Measurements from ENCODE around the gene YPEL2. TPM values are rescaled to one million over a fixed set of nuclear protein-coding genes. Genes with fewer than 3 reads are reported as not detected.
"Not testable (repeated sequence)": the region's sequence is repeated elsewhere in the genome, so short reads cannot be mapped to it uniquely, and the experiment has no call there.

The YPEL2 gene
- total RNA-seq, 1 donor from 2014 or later, result 55.1 TPM

GRCh38 chr17:59393742-59394410 lies 62.4 kb downstream of the YPEL2 start:
- intact Hi-C loops (cut with DNase I); DNase-seq (ENCODE audit: low spot score); ATAC-seq: not testable (repeated sequence)

- DNase-seq (ENCODE audit: low spot score), result no peak
- no peak for ATAC-seq
- intact Hi-C loops (cut with DNase I), result no loop called here
Observed at GRCh38 chr17:59396134-59396826, 64.8 kb downstream of the YPEL2 start.

GRCh38 chr17:59397316-59398073 lies 66.0 kb downstream of the YPEL2 start:
- ATAC-seq (no peak), DNase-seq (ENCODE audit: low spot score) (no peak)

GRCh38 chr17:59399914-59400313 lies 68.5 kb downstream of the YPEL2 start:
- DNase-seq (ENCODE audit: low spot score) (no peak), ATAC-seq (peak; percentile 10)
- intact Hi-C loops (cut with DNase I), result no loop called here

More at GRCh38 chr17:59397316-59398073, 66.0 kb downstream of the YPEL2 start:
- intact Hi-C loops (cut with DNase I), result no loop called here

GRCh38 chr17:59400858-59401257 lies 69.4 kb downstream of the YPEL2 start:
- no peak for ATAC-seq
- intact Hi-C loops (cut with DNase I), result no loop called here

GRCh38 chr17:59401274-59401673 lies 69.8 kb downstream of the YPEL2 start:
- DNase-seq (ENCODE audit: low spot score) (no peak), ATAC-seq (no peak)
- intact Hi-C loops (cut with DNase I), result no loop called here

More at GRCh38 chr17:59400858-59401257, 69.4 kb downstream of the YPEL2 start:
- DNase-seq (ENCODE audit: low spot score), result no peak

- intact Hi-C loops (cut with DNase I), result no loop called here
- DNase-seq (ENCODE audit: low spot score), result no peak
- ATAC-seq, result no peak
Observed at GRCh38 chr17:59401725-59402124, 70.3 kb downstream of the YPEL2 start.

- DNase-seq (ENCODE audit: low spot score) (no peak), ATAC-seq (no peak)
- intact Hi-C loops (cut with DNase I), result no loop called here
Observed at GRCh38 chr17:59402760-59403159, 71.3 kb downstream of the YPEL2 start.

GRCh38 chr17:59404471-59404870 lies 73.0 kb downstream of the YPEL2 start:
- intact Hi-C loops (cut with DNase I), result no loop called here
- no peak for ATAC-seq
- no peak for DNase-seq (ENCODE audit: low spot score)

- DNase-seq (ENCODE audit: low spot score) (no peak), ATAC-seq (no peak)
- intact Hi-C loops (cut with DNase I), result no loop called here
Observed at GRCh38 chr17:59405944-59406705, 74.7 kb downstream of the YPEL2 start.

GRCh38 chr17:59406808-59407381 lies 75.4 kb downstream of the YPEL2 start:
- ATAC-seq (peak; percentile 74), DNase-seq (ENCODE audit: low spot score) (no peak)
- intact Hi-C loops (cut with DNase I), result no loop called here

GRCh38 chr17:59409336-59410048 lies 78.0 kb downstream of the YPEL2 start:
- no peak for ATAC-seq
- intact Hi-C loops (cut with DNase I), result no loop called here
- no peak for DNase-seq (ENCODE audit: low spot score)

- DNase-seq (ENCODE audit: low spot score) (no peak), ATAC-seq (no peak)
- intact Hi-C loops (cut with DNase I), result no loop called here
Observed at GRCh38 chr17:59410049-59410437, 78.6 kb downstream of the YPEL2 start.

GRCh38 chr17:59412431-59412830 lies 81.0 kb downstream of the YPEL2 start:
- ATAC-seq; intact Hi-C loops (cut with DNase I); DNase-seq (ENCODE audit: low spot score): not testable (repeated sequence)

- DNase-seq (ENCODE audit: low spot score) (no peak), ATAC-seq (no peak)
- intact Hi-C loops (cut with DNase I), result no loop called here
Observed at GRCh38 chr17:59413014-59413766, 81.7 kb downstream of the YPEL2 start.

GRCh38 chr17:59415397-59415796 lies 83.9 kb downstream of the YPEL2 start:
- DNase-seq (ENCODE audit: low spot score) (no peak), ATAC-seq (no peak)
- intact Hi-C loops (cut with DNase I), result no loop called here

- ATAC-seq (no peak), DNase-seq (ENCODE audit: low spot score) (no peak)
- intact Hi-C loops (cut with DNase I), result no loop called here
Observed at GRCh38 chr17:59416184-59416583, 84.7 kb downstream of the YPEL2 start.

- intact Hi-C loops (cut with DNase I), result no loop called here
- DNase-seq (ENCODE audit: low spot score) (no peak), ATAC-seq (no peak)
Observed at GRCh38 chr17:59417452-59417851, 86.0 kb downstream of the YPEL2 start.
